Measurements from ENCODE around the gene CDC42BPA.

The CDC42BPA gene

DNA sequence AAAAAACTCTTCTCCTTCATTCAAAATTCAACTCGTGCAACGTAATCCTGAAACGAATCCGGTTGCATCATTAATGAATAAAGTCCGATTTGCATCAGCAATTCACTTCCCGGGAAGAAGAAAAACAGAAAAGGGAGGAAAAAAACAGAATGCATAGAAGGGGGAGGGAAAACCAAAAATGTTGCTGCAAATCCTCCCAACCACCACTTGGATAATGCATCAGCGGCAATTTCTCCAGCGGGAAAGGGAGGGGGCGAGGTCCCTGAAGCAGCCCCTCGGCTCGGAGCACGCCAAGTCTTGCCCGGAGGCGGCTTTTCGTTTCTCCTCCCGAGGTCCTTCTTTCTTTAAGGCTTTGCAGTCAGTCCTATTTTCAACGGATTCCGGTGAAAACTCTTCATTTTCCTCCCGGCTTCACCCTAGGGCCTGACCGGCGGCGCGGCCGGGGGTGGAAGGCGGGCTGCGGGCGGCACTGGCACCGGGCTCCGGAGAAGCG, 723 bp downstream of the CDC42BPA start:
- Histone ChIP-seq H3K27ac (ENCODE audit: low read depth, low read length, severe bottlenecking) (peak overlapping the region; percentile 95), H3K4me1 (ENCODE audit: control insufficient read depth, insufficient read depth, low read length, poor library complexity, severe bottlenecking) (no peaks in the 10 kb centered on the region), H3K36me3 (ENCODE audit: control insufficient read depth, insufficient read depth, low read length) (no peaks in the 10 kb centered on the region), H3K9me3 (ENCODE audit: control insufficient read depth, low read length) (no peaks in the 10 kb centered on the region), H3K4me3 (ENCODE audit: extremely low read depth, insufficient read depth, low read length, poor library complexity, severe bottlenecking) (peak overlapping the region; percentile 71)
- WGBS, 2 experiments (ENCODE audit: insufficient coverage in 2 of 2) = 0 to 1% methylated on average over 19 to 20 of the region's 30 CpGs

DNA sequence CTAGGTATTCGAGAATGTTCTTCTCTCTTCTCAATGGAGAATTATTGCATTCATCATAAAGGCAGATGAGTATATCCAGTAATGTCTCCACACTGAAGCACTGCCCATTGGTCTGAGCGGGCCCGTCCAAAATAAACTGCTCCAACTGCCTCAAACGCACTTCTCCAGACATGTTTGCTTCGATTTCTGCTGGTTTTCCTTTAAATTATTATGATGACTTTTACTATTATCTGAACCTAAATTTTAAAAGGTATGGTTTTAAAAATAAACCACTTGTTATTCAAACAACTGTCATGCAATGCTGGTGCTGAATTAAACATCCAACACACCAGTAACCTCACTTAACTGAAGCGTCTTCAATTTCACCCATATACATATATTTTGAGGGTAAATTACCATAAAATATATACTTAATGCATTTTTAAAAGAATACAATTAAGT, 1.3 kb downstream of the CDC42BPA start:
- Histone ChIP-seq H3K36me3 (ENCODE audit: control insufficient read depth, insufficient read depth, low read length) (no peaks in the 10 kb centered on the region), H3K4me1 (ENCODE audit: control insufficient read depth, insufficient read depth, low read length, poor library complexity, severe bottlenecking) (no peaks in the 10 kb centered on the region), H3K9me3 (ENCODE audit: control insufficient read depth, low read length) (no peaks in the 10 kb centered on the region), H3K27ac (ENCODE audit: low read depth, low read length, severe bottlenecking) (no peak overlapping the region), H3K4me3 (ENCODE audit: extremely low read depth, insufficient read depth, low read length, poor library complexity, severe bottlenecking) (peak overlapping the region; percentile 71)
- no CpG with 5 or more reads among the region's 6 CpGs for WGBS, 2 experiments (ENCODE audit: insufficient coverage in 2 of 2)

- Histone ChIP-seq H3K4me1 (ENCODE audit: control insufficient read depth, insufficient read depth, low read length, poor library complexity, severe bottlenecking) (no peaks in the 10 kb centered on the region), H3K36me3 (ENCODE audit: control insufficient read depth, insufficient read depth, low read length) (no peaks in the 10 kb centered on the region), H3K27ac (ENCODE audit: low read depth, low read length, severe bottlenecking) (no peak overlapping the region), H3K9me3 (ENCODE audit: control insufficient read depth, low read length) (no peaks in the 10 kb centered on the region), H3K4me3 (ENCODE audit: extremely low read depth, insufficient read depth, low read length, poor library complexity, severe bottlenecking) (peak overlapping the region; percentile 71)
Measured at GRCh38 chr1:227316456-227316855, 1.8 kb downstream of the CDC42BPA start.

- no peak overlapping the region for H3K27ac ChIP-seq (ENCODE audit: low read depth, low read length, severe bottlenecking)
- peaks cover 4% of the 10 kb centered on the region for H3K36me3 ChIP-seq (ENCODE audit: control insufficient read depth, insufficient read depth, low read length)
- H3K4me1 ChIP-seq (ENCODE audit: control insufficient read depth, insufficient read depth, low read length, poor library complexity, severe bottlenecking) = no peaks in the 10 kb centered on the region
- 0% methylated on average over 3 to 4 of the region's 7 CpGs for WGBS, 2 experiments (ENCODE audit: insufficient coverage in 2 of 2)
- H3K4me3 ChIP-seq (ENCODE audit: extremely low read depth, insufficient read depth, low read length, poor library complexity, severe bottlenecking) = peak overlapping the region; percentile 71
- H3K9me3 ChIP-seq (ENCODE audit: control insufficient read depth, low read length) = no peaks in the 10 kb centered on the region
Measured at GRCh38 chr1:227315629-227316346, 2.5 kb downstream of the CDC42BPA start.

- H3K4me3 ChIP-seq (ENCODE audit: extremely low read depth, insufficient read depth, low read length, poor library complexity, severe bottlenecking) = peak overlapping the region; percentile 71
- H3K4me1 ChIP-seq (ENCODE audit: control insufficient read depth, insufficient read depth, low read length, poor library complexity, severe bottlenecking) = no peaks in the 10 kb centered on the region
- peaks cover 5% of the 10 kb centered on the region for H3K36me3 ChIP-seq (ENCODE audit: control insufficient read depth, insufficient read depth, low read length)
- no CpG with 5 or more reads among the region's 6 CpGs for WGBS, 2 experiments (ENCODE audit: insufficient coverage in 2 of 2)
- H3K27ac ChIP-seq (ENCODE audit: low read depth, low read length, severe bottlenecking) = no peak overlapping the region
- H3K9me3 ChIP-seq (ENCODE audit: control insufficient read depth, low read length) = no peaks in the 10 kb centered on the region
Measured at GRCh38 chr1:227314014-227314848, 4.1 kb downstream of the CDC42BPA start.

- H3K27ac ChIP-seq (ENCODE audit: low read depth, low read length, severe bottlenecking) = no peak overlapping the region
- H3K36me3 ChIP-seq (ENCODE audit: control insufficient read depth, insufficient read depth, low read length) = peaks cover 5% of the 10 kb centered on the region
- 32 to 86% methylated on average over 1 to 2 of the region's 6 CpGs for WGBS, 2 experiments (ENCODE audit: insufficient coverage in 2 of 2)
- H3K9me3 ChIP-seq (ENCODE audit: control insufficient read depth, low read length) = no peaks in the 10 kb centered on the region
- no peaks in the 10 kb centered on the region for H3K4me1 ChIP-seq (ENCODE audit: control insufficient read depth, insufficient read depth, low read length, poor library complexity, severe bottlenecking)
- H3K4me3 ChIP-seq (ENCODE audit: extremely low read depth, insufficient read depth, low read length, poor library complexity, severe bottlenecking) = no peak overlapping the region
Measured at GRCh38 chr1:227312361-227313025, 5.8 kb downstream of the CDC42BPA start.

- H3K27ac ChIP-seq (ENCODE audit: low read depth, low read length, severe bottlenecking) = no peak overlapping the region
- no peak overlapping the region for H3K4me3 ChIP-seq (ENCODE audit: extremely low read depth, insufficient read depth, low read length, poor library complexity, severe bottlenecking)
- WGBS, 2 experiments (ENCODE audit: insufficient coverage in 2 of 2) = 80 to 100% methylated on average over 1 to 2 of the region's 4 CpGs
- H3K4me1 ChIP-seq (ENCODE audit: control insufficient read depth, insufficient read depth, low read length, poor library complexity, severe bottlenecking) = no peaks in the 10 kb centered on the region
- H3K9me3 ChIP-seq (ENCODE audit: control insufficient read depth, low read length) = no peaks in the 10 kb centered on the region
- peaks cover 5% of the 10 kb centered on the region for H3K36me3 ChIP-seq (ENCODE audit: control insufficient read depth, insufficient read depth, low read length)
Measured at GRCh38 chr1:227311389-227312001, 6.8 kb downstream of the CDC42BPA start.

DNA sequence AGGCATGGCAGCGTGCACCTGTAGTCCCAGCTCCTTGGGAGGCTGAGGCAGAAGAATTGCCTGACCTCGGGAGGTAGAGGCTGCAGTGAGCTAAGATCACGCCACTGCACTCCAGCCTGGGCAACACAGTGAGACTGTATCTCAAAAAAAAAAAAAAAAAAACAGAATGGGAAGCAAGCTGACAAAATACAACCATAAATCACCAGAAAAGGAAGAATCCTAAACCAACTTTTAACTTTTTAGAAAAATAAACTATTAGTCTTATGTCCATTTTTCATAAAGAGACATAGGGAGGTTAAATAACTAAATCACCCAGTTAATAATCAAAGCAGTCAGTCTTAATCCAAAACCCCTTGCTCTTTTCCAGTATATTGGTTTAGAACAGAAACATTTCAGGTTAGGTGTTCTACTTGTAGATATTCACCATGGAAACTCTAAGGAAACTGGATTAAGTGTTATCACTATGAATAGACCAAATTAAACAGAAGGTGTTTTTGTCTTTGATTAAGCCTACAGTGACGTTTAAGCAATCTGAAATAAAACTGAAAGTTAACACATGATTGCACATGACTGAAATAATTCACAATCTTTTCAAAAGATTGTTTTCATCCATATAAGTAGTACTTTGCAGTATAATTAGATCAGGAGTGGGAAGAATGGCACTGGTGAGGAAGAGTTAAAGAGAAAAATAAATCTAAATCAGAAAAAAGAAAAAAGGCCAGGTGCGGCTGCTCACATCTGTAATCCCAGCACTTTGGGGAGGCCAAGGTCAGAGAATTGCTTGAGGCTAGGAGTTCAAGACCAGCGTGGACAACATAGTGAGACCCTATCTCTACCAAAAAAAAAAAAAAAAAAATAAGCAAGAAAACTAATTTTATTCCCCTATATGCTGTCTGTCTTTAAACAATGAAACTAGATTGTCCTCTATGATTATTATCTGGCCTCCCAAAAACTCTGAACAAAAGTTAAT, 9.6 kb downstream of the CDC42BPA start:
- H3K4me1 ChIP-seq (ENCODE audit: control insufficient read depth, insufficient read depth, low read length, poor library complexity, severe bottlenecking) = no peaks in the 10 kb centered on the region

DNA sequence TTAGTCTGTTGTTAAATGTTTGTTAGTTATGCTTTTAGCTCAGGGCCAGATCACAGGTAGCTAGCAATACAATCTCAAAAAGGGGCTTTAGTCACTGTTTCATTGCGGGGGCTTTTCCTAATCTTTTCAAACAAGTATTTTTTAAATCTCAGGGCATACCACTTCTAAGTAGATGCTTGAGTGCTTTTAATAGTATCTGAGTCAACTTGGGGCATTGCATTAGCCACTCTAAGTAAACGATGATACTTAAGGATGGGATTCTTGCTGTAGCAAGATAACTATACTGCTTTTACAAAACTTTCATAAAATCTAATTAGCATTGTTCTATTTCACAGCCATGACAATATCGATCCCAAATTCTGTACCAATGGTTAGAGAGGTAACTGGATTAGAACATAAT, 11.6 kb downstream of the CDC42BPA start:
- no peak overlapping the region for H3K4me3 ChIP-seq (ENCODE audit: extremely low read depth, insufficient read depth, low read length, poor library complexity, severe bottlenecking)
- peaks cover 5% of the 10 kb centered on the region for H3K36me3 ChIP-seq (ENCODE audit: control insufficient read depth, insufficient read depth, low read length)
- no peak overlapping the region for H3K27ac ChIP-seq (ENCODE audit: low read depth, low read length, severe bottlenecking)
- no peaks in the 10 kb centered on the region for H3K9me3 ChIP-seq (ENCODE audit: control insufficient read depth, low read length)
- H3K4me1 ChIP-seq (ENCODE audit: control insufficient read depth, insufficient read depth, low read length, poor library complexity, severe bottlenecking) = no peaks in the 10 kb centered on the region
- 86% methylated on average over 1 of the region's 3 CpGs; no CpG with 5 or more reads in 1 of the 2 experiments for WGBS, 2 experiments (ENCODE audit: insufficient coverage in 2 of 2)

More for the DNA sequence above, 9.6 kb downstream of the CDC42BPA start:
- Histone ChIP-seq H3K27ac (ENCODE audit: low read depth, low read length, severe bottlenecking) (no peak overlapping the region), H3K9me3 (ENCODE audit: control insufficient read depth, low read length) (no peaks in the 10 kb centered on the region), H3K36me3 (ENCODE audit: control insufficient read depth, insufficient read depth, low read length) (peaks cover 5% of the 10 kb centered on the region), H3K4me3 (ENCODE audit: extremely low read depth, insufficient read depth, low read length, poor library complexity, severe bottlenecking) (no peak overlapping the region)
- WGBS, 2 experiments (ENCODE audit: insufficient coverage in 2 of 2) = 82 to 100% methylated on average over 2 of the region's 6 CpGs

Measured in mesodermal cell (in vitro differentiated cells).